ENCODE data around the gene CRIM1. TPM values are rescaled to one million over a fixed set of nuclear protein-coding genes. Genes with fewer than 3 reads are reported as not detected.

The CRIM1 gene
- total RNA-seq, 1 experiment from 2014 or later, result 133 TPM

- Histone ChIP-seq H3K27ac (no peak overlapping the region), H2AFZ (no peak overlapping the region), H3K4me3 (no peak overlapping the region), H3F3A (ENCODE audit: insufficient read depth, low read depth) (peaks cover 13% of the 10 kb centered on the region; the same call in 1 of the 2 replicates), H3K4me2 (no peak overlapping the region), H3K36me3 (ENCODE audit: low read depth) (peaks cover 44% of the 10 kb centered on the region), H3K9me2 (ENCODE audit: insufficient read depth) (no peaks in the 10 kb centered on the region), H3K27me3 (ENCODE audit: insufficient read depth, low read depth) (no peaks in the 10 kb centered on the region), H3K4me1 (replicated peaks; ENCODE audit: insufficient read depth) (peaks cover 30% of the 10 kb centered on the region), H4K20me1 (ENCODE audit: insufficient read depth) (no peaks in the 10 kb centered on the region), H3K9me3 (ENCODE audit: insufficient read depth, low read depth) (no peaks in the 10 kb centered on the region), H3K79me2 (ENCODE audit: low read depth) (peaks cover 3% of the 10 kb centered on the region; the same call in 1 of the 2 replicates)
- POLR2A ChIA-PET (ENCODE audit: unreplicated experiment), result no interaction called here
- CTCF ChIA-PET, result no interaction called here
- no TSS peak for BruUV-seq (replicated peaks)
- intact Hi-C loops (cut with micrococcal nuclease; ENCODE audit: unreplicated experiment), result no loop called here
- no peak for DNase-seq
- no peak for TF ChIP-seq EZH2 (IDR thresholded peaks at IDR 0.05; ENCODE audit: low read depth)
- no peak for TF ChIP-seq CTCF (conservative IDR thresholded peaks at IDR 0.05)
These were observed 217.6 kb downstream of the CRIM1 start for GRCh38 chr2:36573165-36573564.

GRCh38 chr2:36574560-36574959 is 219.0 kb downstream of the CRIM1 start:
- peaks cover 2% of the 10 kb centered on the region; the same call in 1 of the 2 replicates for H3K79me2 ChIP-seq (ENCODE audit: low read depth)
- H4K20me1 ChIP-seq (ENCODE audit: insufficient read depth), result no peaks in the 10 kb centered on the region
- ChIA-PET POLR2A (ENCODE audit: unreplicated experiment) (no interaction called here), CTCF (no interaction called here)
- peaks cover 30% of the 10 kb centered on the region for H3K4me1 ChIP-seq (replicated peaks; ENCODE audit: insufficient read depth)
- peaks cover 43% of the 10 kb centered on the region for H3K36me3 ChIP-seq (ENCODE audit: low read depth)
- no TSS peak for BruUV-seq (replicated peaks)
- H3K27ac ChIP-seq, result no peak overlapping the region
- peaks cover 15% of the 10 kb centered on the region for H3F3A ChIP-seq (ENCODE audit: insufficient read depth, low read depth)
- H3K4me2 ChIP-seq, result no peak overlapping the region
- no peak for DNase-seq
- TF ChIP-seq CTCF (conservative IDR thresholded peaks at IDR 0.05) (no peak), EZH2 (IDR thresholded peaks at IDR 0.05; ENCODE audit: low read depth) (no peak)
- no peak overlapping the region for H3K4me3 ChIP-seq
- H3K9me2 ChIP-seq (ENCODE audit: insufficient read depth), result no peaks in the 10 kb centered on the region
- H2AFZ ChIP-seq, result no peak overlapping the region
- no peaks in the 10 kb centered on the region for H3K27me3 ChIP-seq (ENCODE audit: insufficient read depth, low read depth)
- intact Hi-C loops (cut with micrococcal nuclease; ENCODE audit: unreplicated experiment), result no loop called here
- no peaks in the 10 kb centered on the region for H3K9me3 ChIP-seq (ENCODE audit: insufficient read depth, low read depth)

- ChIA-PET CTCF (no interaction called here), POLR2A (ENCODE audit: unreplicated experiment) (interaction anchor here (0.6 kb wide), 1 partner anchor 80 kb away, joined by 3 read pairs; no protein-coding TSS in a partner anchor)
- H3K4me1 ChIP-seq (replicated peaks; ENCODE audit: insufficient read depth), result peaks cover 26% of the 10 kb centered on the region
- no peaks in the 10 kb centered on the region for H3K9me2 ChIP-seq (ENCODE audit: insufficient read depth)
- H2AFZ ChIP-seq, result no peak overlapping the region
- H3F3A ChIP-seq (ENCODE audit: insufficient read depth, low read depth), result peaks cover 21% of the 10 kb centered on the region
- H4K20me1 ChIP-seq (ENCODE audit: insufficient read depth), result no peaks in the 10 kb centered on the region
- no peaks in the 10 kb centered on the region for H3K9me3 ChIP-seq (ENCODE audit: insufficient read depth, low read depth)
- H3K4me2 ChIP-seq, result no peak overlapping the region
- DNase-seq, result no peak
- no peaks in the 10 kb centered on the region for H3K79me2 ChIP-seq (ENCODE audit: low read depth)
- H3K27ac ChIP-seq, result peak overlapping the region; percentile 62
- H3K36me3 ChIP-seq (ENCODE audit: low read depth), result peaks cover 61% of the 10 kb centered on the region
- no peaks in the 10 kb centered on the region for H3K27me3 ChIP-seq (ENCODE audit: insufficient read depth, low read depth)
- TF ChIP-seq CTCF (conservative IDR thresholded peaks at IDR 0.05) (no peak), EZH2 (IDR thresholded peaks at IDR 0.05; ENCODE audit: low read depth) (no peak)
- no TSS peak for BruUV-seq (replicated peaks)
- H3K4me3 ChIP-seq, result no peak overlapping the region
- intact Hi-C loops (cut with micrococcal nuclease; ENCODE audit: unreplicated experiment), result no loop called here
These were observed 222.3 kb downstream of the CRIM1 start for GRCh38 chr2:36577884-36578283.

Measured in PC-9 (cell line).